Esophagus squamous epithelium (tissue), 4 donors: ENCODE data around the gene WWOX.

ENCODE experiments used
- POLR2A ChIP-seq, 4 donors: fragments of 450-650 bp; IDR thresholded peaks; one replicate each; pipeline ENCODE4 v1.6.1; 2017; ENCODE audit warnings: antibody characterized with exemption in 4 of 4, mild to moderate bottlenecking in 4 of 4, moderate library complexity in 3 of 4
- TF ChIP-seq, protein P1 (sequence below), 6 experiments: fragments of 450-650 bp in 4 of 6; fragments of 200-600 bp in 2 of 6; sonication (generic) in 2 of 6; IDR thresholded peaks; one replicate each; pipeline ENCODE4 v1.5.1; 2016 to 2019; ENCODE audit warnings: antibody characterized with exemption in 6 of 6, mild to moderate bottlenecking in 4 of 6, moderate library complexity in 4 of 6

DNA sequence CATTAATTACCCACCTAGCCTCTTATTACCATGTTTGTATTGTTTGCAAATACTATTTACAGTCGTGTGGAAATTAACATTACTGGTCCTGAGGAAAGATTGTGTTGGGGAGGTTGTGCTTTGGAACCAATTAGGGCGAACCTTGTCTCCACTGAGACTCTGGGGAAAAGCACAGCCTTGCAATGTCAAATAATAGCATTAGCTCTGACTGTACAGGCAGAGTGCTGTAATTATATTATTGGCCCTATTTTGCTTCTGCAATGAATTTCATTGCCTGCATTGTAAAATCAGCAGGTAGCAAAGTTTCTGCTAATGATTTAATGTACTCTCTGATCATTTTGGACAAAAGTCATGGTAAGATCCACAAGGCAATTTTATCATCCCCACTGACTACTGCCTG lies 97.0 kb downstream of the WWOX start:
- TF ChIP-seq, protein P1, sequence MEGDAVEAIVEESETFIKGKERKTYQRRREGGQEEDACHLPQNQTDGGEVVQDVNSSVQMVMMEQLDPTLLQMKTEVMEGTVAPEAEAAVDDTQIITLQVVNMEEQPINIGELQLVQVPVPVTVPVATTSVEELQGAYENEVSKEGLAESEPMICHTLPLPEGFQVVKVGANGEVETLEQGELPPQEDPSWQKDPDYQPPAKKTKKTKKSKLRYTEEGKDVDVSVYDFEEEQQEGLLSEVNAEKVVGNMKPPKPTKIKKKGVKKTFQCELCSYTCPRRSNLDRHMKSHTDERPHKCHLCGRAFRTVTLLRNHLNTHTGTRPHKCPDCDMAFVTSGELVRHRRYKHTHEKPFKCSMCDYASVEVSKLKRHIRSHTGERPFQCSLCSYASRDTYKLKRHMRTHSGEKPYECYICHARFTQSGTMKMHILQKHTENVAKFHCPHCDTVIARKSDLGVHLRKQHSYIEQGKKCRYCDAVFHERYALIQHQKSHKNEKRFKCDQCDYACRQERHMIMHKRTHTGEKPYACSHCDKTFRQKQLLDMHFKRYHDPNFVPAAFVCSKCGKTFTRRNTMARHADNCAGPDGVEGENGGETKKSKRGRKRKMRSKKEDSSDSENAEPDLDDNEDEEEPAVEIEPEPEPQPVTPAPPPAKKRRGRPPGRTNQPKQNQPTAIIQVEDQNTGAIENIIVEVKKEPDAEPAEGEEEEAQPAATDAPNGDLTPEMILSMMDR (IDR thresholded peaks at IDR 0.05): no peak
- TF ChIP-seq POLR2A (IDR thresholded peaks at IDR 0.05): no peak
